Measurements from ENCODE around the gene GTF3C1. TPM values are rescaled to one million over a fixed set of nuclear protein-coding genes. Genes with fewer than 3 reads are reported as not detected.

GTF3C1 gene
- total RNA-seq, 6 experiments from 2014 or later: 66.6 to 86.1 (median 80.3) TPM

GRCh38 chr16:27448532-27449433 lies 100.9 kb downstream of the GTF3C1 start:
- no peak for DNase-seq
- peaks cover 11% of the 10 kb centered on the region for H3K27me3 Mint-ChIP-seq (ENCODE audit: insufficient read depth)
- TF ChIP-seq, protein P1, sequence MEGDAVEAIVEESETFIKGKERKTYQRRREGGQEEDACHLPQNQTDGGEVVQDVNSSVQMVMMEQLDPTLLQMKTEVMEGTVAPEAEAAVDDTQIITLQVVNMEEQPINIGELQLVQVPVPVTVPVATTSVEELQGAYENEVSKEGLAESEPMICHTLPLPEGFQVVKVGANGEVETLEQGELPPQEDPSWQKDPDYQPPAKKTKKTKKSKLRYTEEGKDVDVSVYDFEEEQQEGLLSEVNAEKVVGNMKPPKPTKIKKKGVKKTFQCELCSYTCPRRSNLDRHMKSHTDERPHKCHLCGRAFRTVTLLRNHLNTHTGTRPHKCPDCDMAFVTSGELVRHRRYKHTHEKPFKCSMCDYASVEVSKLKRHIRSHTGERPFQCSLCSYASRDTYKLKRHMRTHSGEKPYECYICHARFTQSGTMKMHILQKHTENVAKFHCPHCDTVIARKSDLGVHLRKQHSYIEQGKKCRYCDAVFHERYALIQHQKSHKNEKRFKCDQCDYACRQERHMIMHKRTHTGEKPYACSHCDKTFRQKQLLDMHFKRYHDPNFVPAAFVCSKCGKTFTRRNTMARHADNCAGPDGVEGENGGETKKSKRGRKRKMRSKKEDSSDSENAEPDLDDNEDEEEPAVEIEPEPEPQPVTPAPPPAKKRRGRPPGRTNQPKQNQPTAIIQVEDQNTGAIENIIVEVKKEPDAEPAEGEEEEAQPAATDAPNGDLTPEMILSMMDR (IDR thresholded peaks at IDR 0.05): no peak
- peaks cover 26% of the 10 kb centered on the region for H3K36me3 Mint-ChIP-seq (ENCODE audit: low read depth)
- H3K9me3 Mint-ChIP-seq: peaks cover 14% of the 10 kb centered on the region
- H3K4me3 Mint-ChIP-seq: no peak overlapping the region
- H3K27ac Mint-ChIP-seq: no peak overlapping the region
- H3K4me1 Mint-ChIP-seq (ENCODE audit: low read depth): peaks cover 5% of the 10 kb centered on the region

- H3K9me3 Mint-ChIP-seq: peaks cover 14% of the 10 kb centered on the region
- H3K27ac Mint-ChIP-seq: no peak overlapping the region
- TF ChIP-seq, protein P1 (IDR thresholded peaks at IDR 0.05): no peak
- no peak overlapping the region for H3K4me3 Mint-ChIP-seq
- no peak for DNase-seq
- peaks cover 11% of the 10 kb centered on the region for H3K27me3 Mint-ChIP-seq (ENCODE audit: insufficient read depth)
- peaks cover 26% of the 10 kb centered on the region for H3K36me3 Mint-ChIP-seq (ENCODE audit: low read depth)
- peaks cover 7% of the 10 kb centered on the region for H3K4me1 Mint-ChIP-seq (ENCODE audit: low read depth)
Observed at GRCh38 chr16:27447301-27447700, 102.4 kb downstream of the GTF3C1 start.

GRCh38 chr16:27446721-27447120 lies 103.0 kb downstream of the GTF3C1 start:
- H3K4me1 Mint-ChIP-seq (ENCODE audit: low read depth): peaks cover 7% of the 10 kb centered on the region
- H3K27me3 Mint-ChIP-seq (ENCODE audit: insufficient read depth): peaks cover 11% of the 10 kb centered on the region
- H3K36me3 Mint-ChIP-seq (ENCODE audit: low read depth): peaks cover 26% of the 10 kb centered on the region
- H3K4me3 Mint-ChIP-seq: no peak overlapping the region
- peaks cover 14% of the 10 kb centered on the region for H3K9me3 Mint-ChIP-seq
- no peak for DNase-seq
- H3K27ac Mint-ChIP-seq: no peak overlapping the region
- TF ChIP-seq, protein P1 (IDR thresholded peaks at IDR 0.05): no peak

GRCh38 chr16:27445502-27446175 lies 104.1 kb downstream of the GTF3C1 start:
- Mint-ChIP-seq H3K27ac (no peak overlapping the region), H3K4me1 (ENCODE audit: low read depth) (peaks cover 7% of the 10 kb centered on the region), H3K9me3 (peaks cover 14% of the 10 kb centered on the region), H3K36me3 (ENCODE audit: low read depth) (peaks cover 26% of the 10 kb centered on the region), H3K4me3 (no peak overlapping the region), H3K27me3 (ENCODE audit: insufficient read depth) (peaks cover 11% of the 10 kb centered on the region)
- DNase-seq: no peak
- TF ChIP-seq, protein P1 (IDR thresholded peaks at IDR 0.05): peak; percentile 23

DNA sequence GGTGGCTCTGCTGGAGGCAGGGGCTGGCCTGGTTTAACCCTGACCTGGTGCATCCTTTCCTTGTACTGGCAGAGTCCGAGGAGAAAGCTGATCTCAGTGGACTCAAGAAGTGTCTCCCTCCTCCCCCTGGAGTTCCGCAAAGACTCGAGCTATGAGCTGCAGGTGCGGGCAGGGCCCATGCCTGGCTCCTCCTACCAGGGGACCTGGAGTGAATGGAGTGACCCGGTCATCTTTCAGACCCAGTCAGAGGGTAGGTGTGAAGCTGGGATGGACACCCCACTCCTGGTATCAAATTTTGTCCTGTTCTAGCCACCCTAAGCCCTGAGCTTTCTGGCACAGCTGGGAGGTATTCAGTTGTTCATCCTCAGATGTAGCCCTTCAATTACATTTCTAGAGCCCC lies 105.2 kb downstream of the GTF3C1 start:
- Mint-ChIP-seq H3K27me3 (ENCODE audit: insufficient read depth) (peaks cover 7% of the 10 kb centered on the region), H3K9me3 (peaks cover 14% of the 10 kb centered on the region), H3K36me3 (ENCODE audit: low read depth) (peaks cover 26% of the 10 kb centered on the region), H3K4me1 (ENCODE audit: low read depth) (peaks cover 7% of the 10 kb centered on the region), H3K27ac (no peak overlapping the region), H3K4me3 (no peak overlapping the region)
- TF ChIP-seq, protein P1 (IDR thresholded peaks at IDR 0.05): no peak
- no peak for DNase-seq
